Liver (tissue), 9 donors: ENCODE results near the gene HIPK2. TPM values are rescaled to one million over a fixed set of nuclear protein-coding genes. Genes with fewer than 3 reads are reported as not detected.

Source experiments
- DNase-seq: peaks from one replicate; pipeline ENCODE4 v3.0.0-alpha.2; 2017; ENCODE audit warnings: low spot score
- H3K27ac ChIP-seq, 2 donors: one replicate each; pipeline ENCODE4 v1.7.0; 2013; ENCODE audit warnings: inconsistent platforms in 2 of 2, low read length in 2 of 2, control low read depth in 1 of 2, low read depth in 1 of 2, mild to moderate bottlenecking in 1 of 2
- H3K27me3 ChIP-seq, 4 donors: one replicate each; pipeline versions ENCODE4 v1.6.1 to v1.7.0; 2013; ENCODE audit warnings: low read length in 3 of 4, inconsistent platforms in 1 of 4, mild to moderate bottlenecking in 1 of 4, moderate library complexity in 1 of 4; ENCODE audit not compliant: control insufficient read depth in 4 of 4, insufficient read depth in 4 of 4
- H3K36me3 ChIP-seq, 4 donors: one replicate each; pipeline versions ENCODE4 v1.6.1 to v1.7.0; 2013; ENCODE audit warnings: low read length in 3 of 4, mild to moderate bottlenecking in 3 of 4, low read depth in 1 of 4, moderate library complexity in 1 of 4; ENCODE audit not compliant: control insufficient read depth in 4 of 4, insufficient read depth in 3 of 4
- H3K4me1 ChIP-seq, 4 donors: one replicate each; pipeline versions ENCODE4 v1.6.1 to v1.7.0; 2013; ENCODE audit warnings: low read length in 3 of 4, mild to moderate bottlenecking in 3 of 4, moderate library complexity in 1 of 4; ENCODE audit not compliant: control insufficient read depth in 4 of 4, insufficient read depth in 4 of 4
- H3K4me3 ChIP-seq, 3 donors: one replicate each; pipeline versions ENCODE4 v1.6.1 to v1.7.0; 2013; ENCODE audit warnings: low read length in 3 of 3, control low read depth in 1 of 3, low read depth in 1 of 3, mild to moderate bottlenecking in 1 of 3
- H3K9ac ChIP-seq, 2 donors: one replicate each; pipeline ENCODE4 v1.7.0; 2013; ENCODE audit warnings: low read length in 2 of 2, mild to moderate bottlenecking in 2 of 2, moderate library complexity in 2 of 2, control low read depth in 1 of 2, low read depth in 1 of 2
- H3K9me3 ChIP-seq, 4 donors: one replicate each; pipeline versions ENCODE4 v1.6.1 to v1.7.0; 2013; ENCODE audit warnings: low read length in 3 of 4; ENCODE audit not compliant: control insufficient read depth in 4 of 4
- CTCF ChIP-seq: fragments of 150-350 bp; IDR thresholded peaks from 2 replicates; pipeline ENCODE4 v1.5.1; 2017; ENCODE audit warnings: improper control_type of control experiment, low read depth, low read length; ENCODE audit not compliant: missing input control
- EGR1 ChIP-seq, 2 donors: IDR thresholded peaks; 2 replicates each; pipeline ENCODE4 v1.6.1; 2016 to 2018; ENCODE audit warnings: antibody characterized with exemption in 2 of 2, low read depth in 2 of 2
- FOXA1 ChIP-seq: IDR thresholded peaks from 2 replicates; pipeline ENCODE4 v1.6.1; 2016; ENCODE audit warnings: antibody characterized with exemption
- FOXA2 ChIP-seq: IDR thresholded peaks from 2 replicates; pipeline ENCODE4 v1.6.1; 2016; ENCODE audit warnings: antibody characterized with exemption
- GABPA ChIP-seq, 2 donors: IDR thresholded peaks in 1 of 2; conservative IDR thresholded peaks in 1 of 2; 2 replicates each; pipeline ENCODE4 v1.6.1; 2016; ENCODE audit warnings: antibody characterized with exemption in 2 of 2, mild to moderate bottlenecking in 1 of 2, moderate library complexity in 1 of 2
- HNF4G ChIP-seq: IDR thresholded peaks from 2 replicates; pipeline ENCODE4 v1.6.1; 2016; ENCODE audit warnings: antibody characterized with exemption
- JUND ChIP-seq, 2 donors: IDR thresholded peaks; 2 replicates each; pipeline ENCODE4 v1.6.1; 2016; ENCODE audit warnings: antibody characterized with exemption in 2 of 2
- MAX ChIP-seq: IDR thresholded peaks from 2 replicates; pipeline ENCODE4 v1.6.1; 2016; ENCODE audit warnings: antibody characterized with exemption
- NR2F2 ChIP-seq: IDR thresholded peaks from 2 replicates; pipeline ENCODE4 v1.6.1; 2016; ENCODE audit warnings: antibody characterized with exemption
- RAD21 ChIP-seq, 2 donors: IDR thresholded peaks; 2 replicates each; pipeline ENCODE4 v1.6.1; 2016; ENCODE audit warnings: antibody characterized with exemption in 2 of 2, mild to moderate bottlenecking in 2 of 2
- REST ChIP-seq: IDR thresholded peaks from 2 replicates; pipeline ENCODE4 v1.6.1; 2016; ENCODE audit warnings: antibody characterized with exemption, mild to moderate bottlenecking
- RXRA ChIP-seq, 2 donors: IDR thresholded peaks; 2 replicates each; pipeline ENCODE4 v1.6.1; 2017 to 2018; ENCODE audit warnings: antibody characterized with exemption in 2 of 2, mild to moderate bottlenecking in 1 of 2
- SP1 ChIP-seq: IDR thresholded peaks from 2 replicates; pipeline ENCODE4 v1.6.1; 2018; ENCODE audit warnings: antibody characterized with exemption, mild to moderate bottlenecking
- TAF1 ChIP-seq: conservative IDR thresholded peaks from 2 replicates; pipeline ENCODE4 v1.6.1; 2016; ENCODE audit warnings: antibody characterized with exemption, mild to moderate bottlenecking
- YY1 ChIP-seq: IDR thresholded peaks from 2 replicates; pipeline ENCODE4 v1.6.1; 2016; ENCODE audit warnings: antibody characterized with exemption, mild to moderate bottlenecking
- ZBTB33 ChIP-seq: IDR thresholded peaks from 2 replicates; pipeline ENCODE4 v1.6.1; 2016; ENCODE audit warnings: antibody characterized with exemption
- WGBS: extraction: QIAGEN DNeasy Blood & Tissue Kit; methylation state at CpG from one replicate; pipeline ENCODE4 v1.1.7; 2013; 5-methylcytosine and 5-hydroxymethylcytosine counted together
- polyA plus RNA-seq, 2 donors: library from polyadenylated mRNA; stranded (reverse) in 1 of 2; unstranded in 1 of 2; fragments of 200-250 nt in 1 of 2; fragments of >200 nt in 1 of 2; fragmentation: Nextera tagmentation in 1 of 2; extraction: Ambion mirVana in 1 of 2; gene quantifications; one replicate each; pipeline versions ENCODE4 v1.2.1 to v1.2.3, GENCODE V29; 2013 to 2015
- total RNA-seq, 2 donors: library from RNA; depleted of rRNA; stranded (reverse); fragments of >200 nt; gene quantifications; one replicate each; pipeline ENCODE4 v1.2.3, GENCODE V29; 2014
- donor health status: healthy.
- donor health status: healthy.
- donor health status: healthy.
- donor health status: healthy.
- donor health status: healthy.

The HIPK2 gene
- total and polyA plus RNA-seq, 4 donors = 13.1 to 48.8 (median 16.6) TPM

- Histone ChIP-seq H3K27ac (no peak overlapping the region), H3K9ac (no peak overlapping the region), H3K27me3 (no peaks in the 10 kb centered on the region), H3K9me3 (no peaks in the 10 kb centered on the region), H3K4me3 (no peak overlapping the region), H3K36me3 (no peaks in the 10 kb centered on the region), H3K4me1 (no peaks in the 10 kb centered on the region)
- 69% methylated on average over 7 of the region's 7 CpGs for WGBS
- no peak for TF ChIP-seq FOXA2
- TF ChIP-seq CTCF = no peak
- no peak for TF ChIP-seq HNF4G
- TF ChIP-seq JUND (IDR thresholded peaks at IDR 0.05) = no peak
- no peak for TF ChIP-seq TAF1
- no peak for TF ChIP-seq RXRA (IDR thresholded peaks at IDR 0.05)
- TF ChIP-seq REST = no peak
- TF ChIP-seq SP1 = no peak
- no peak for TF ChIP-seq GABPA (IDR thresholded peaks at IDR 0.05 in 1 of 2, conservative IDR thresholded peaks at IDR 0.05 in 1 of 2)
- TF ChIP-seq NR2F2 = no peak
- TF ChIP-seq MAX = no peak
- DNase-seq = no peak
Measured at GRCh38 chr7:139534966-139535651, 242.7 kb downstream of the HIPK2 start.

GRCh38 chr7:139534096-139534495, 243.7 kb downstream of the HIPK2 start:
- H3K9ac ChIP-seq = no peak overlapping the region
- H3K4me3 ChIP-seq = no peak overlapping the region
- H3K4me1 ChIP-seq = no peaks in the 10 kb centered on the region
- H3K27ac ChIP-seq = no peak overlapping the region
- no peaks in the 10 kb centered on the region for H3K27me3 ChIP-seq
- H3K36me3 ChIP-seq = no peaks in the 10 kb centered on the region
- no peaks in the 10 kb centered on the region for H3K9me3 ChIP-seq
- no peak for DNase-seq
- 85% methylated on average over 9 of the region's 9 CpGs for WGBS
- TF ChIP-seq HNF4G (no peak), RXRA (IDR thresholded peaks at IDR 0.05) (no peak), NR2F2 (no peak), FOXA2 (no peak), REST (no peak), CTCF (no peak), FOXA1 (no peak), SP1 (no peak), GABPA (IDR thresholded peaks at IDR 0.05 in 1 of 2, conservative IDR thresholded peaks at IDR 0.05 in 1 of 2) (no peak), MAX (no peak), RAD21 (IDR thresholded peaks at IDR 0.05) (no peak), ZBTB33 (no peak), YY1 (no peak), EGR1 (IDR thresholded peaks at IDR 0.05; ENCODE audit: low read depth in 2 of 2) (no peak), JUND (IDR thresholded peaks at IDR 0.05) (no peak)
